Astrocyte (in vitro differentiated cells and primary cell): ENCODE results near the gene SFMBT2. TPM values are rescaled to one million over a fixed set of nuclear protein-coding genes. Genes with fewer than 3 reads are reported as not detected.

Experiments
- DNase-seq: peaks from one replicate; pipeline ENCODE4 v3.0.0-alpha.2; 2010; ENCODE audit warnings: low read depth
- FAIRE-seq: peaks from 2 replicates; lab custom pipeline; 2011; peaks lifted over from hg19 to GRCh38; lab: Jason Lieb, UNC
- H2AFZ ChIP-seq: 2 replicates; pipeline ENCODE4 v1.6.0; 2012; ENCODE audit warnings: low read depth, low read length, inconsistent platforms
- H3K27ac ChIP-seq: 2 replicates; pipeline ENCODE4 v1.5.1; 2011; ENCODE audit warnings: low read depth, low read length, inconsistent platforms
- H3K27me3 ChIP-seq: 2 replicates; pipeline ENCODE4 v1.6.0; 2011; ENCODE audit warnings: low read length, inconsistent platforms; ENCODE audit not compliant: insufficient read depth
- H3K36me3 ChIP-seq: 2 replicates; pipeline ENCODE4 v1.5.1; 2011; ENCODE audit warnings: low read length, inconsistent platforms; ENCODE audit not compliant: insufficient read depth
- H3K4me1 ChIP-seq: 2 replicates; pipeline ENCODE4 v1.5.1; 2011; ENCODE audit warnings: low read length, inconsistent platforms; ENCODE audit not compliant: insufficient read depth
- H3K4me2 ChIP-seq: 2 replicates; pipeline ENCODE4 v1.6.0; 2012; ENCODE audit warnings: low read length, inconsistent platforms
- H3K4me3 ChIP-seq: 2 replicates; pipeline ENCODE4 v1.5.1; 2011; ENCODE audit warnings: low read depth, mild to moderate bottlenecking, low read length, inconsistent platforms; ENCODE audit not compliant: insufficient read depth
- H3K79me2 ChIP-seq: 2 replicates; pipeline ENCODE4 v1.6.0; 2012; ENCODE audit warnings: mild to moderate bottlenecking, low read length, inconsistent platforms; ENCODE audit not compliant: insufficient read depth
- H3K9ac ChIP-seq: 2 replicates; pipeline ENCODE4 v1.6.0; 2012; ENCODE audit warnings: mild to moderate bottlenecking, low read length, inconsistent platforms
- H3K9me3 ChIP-seq: 2 replicates; pipeline ENCODE4 v1.5.1; 2012; ENCODE audit warnings: low read depth, mild to moderate bottlenecking, low read length, inconsistent platforms; ENCODE audit not compliant: insufficient read depth
- H4K20me1 ChIP-seq: 2 replicates; pipeline ENCODE4 v1.6.0; 2012; ENCODE audit warnings: low read length, inconsistent platforms; ENCODE audit not compliant: insufficient read depth
- H3K27ac Mint-ChIP-seq: one replicate; pipeline ENCODE4 v1.8.0; 2021; ENCODE audit warnings: mild to moderate bottlenecking, mixed read lengths; ENCODE audit not compliant: unreplicated experiment
- H3K27me3 Mint-ChIP-seq: one replicate; pipeline ENCODE4 v1.8.0; 2021; ENCODE audit warnings: low read depth, mixed read lengths; ENCODE audit not compliant: unreplicated experiment
- H3K36me3 Mint-ChIP-seq: one replicate; pipeline ENCODE4 v1.8.0; 2021; ENCODE audit warnings: low read depth, mixed read lengths; ENCODE audit not compliant: unreplicated experiment
- H3K4me1 Mint-ChIP-seq: one replicate; pipeline ENCODE4 v1.8.0; 2021; ENCODE audit warnings: low read depth, mixed read lengths; ENCODE audit not compliant: unreplicated experiment
- H3K4me3 Mint-ChIP-seq: one replicate; pipeline ENCODE4 v1.8.0; 2021; ENCODE audit warnings: mild to moderate bottlenecking, moderate library complexity, mixed read lengths; ENCODE audit not compliant: unreplicated experiment
- H3K9me3 Mint-ChIP-seq: one replicate; pipeline ENCODE4 v1.8.0; 2021; ENCODE audit warnings: mild to moderate bottlenecking, mixed read lengths; ENCODE audit not compliant: unreplicated experiment
- CTCF ChIP-seq: IDR thresholded peaks from 2 replicates; pipeline ENCODE4 v1.5.1; 2011; ENCODE audit warnings: low read depth, mild to moderate bottlenecking, inconsistent platforms, low read length, moderate library complexity; ENCODE audit not compliant: insufficient read depth
- EZH2 ChIP-seq: IDR thresholded peaks from 2 replicates; pipeline ENCODE4 v1.6.1; 2012; ENCODE audit warnings: mild to moderate bottlenecking, low read length, inconsistent platforms; ENCODE audit not compliant: insufficient read depth
- total RNA-seq: library from RNA; stranded (reverse); gene quantifications from 2 replicates; pipeline ENCODE4 v1.2.1, GENCODE V29; 2021

The SFMBT2 gene
- total RNA-seq, 1 donor from 2014 or later: 3.9 TPM

DNA sequence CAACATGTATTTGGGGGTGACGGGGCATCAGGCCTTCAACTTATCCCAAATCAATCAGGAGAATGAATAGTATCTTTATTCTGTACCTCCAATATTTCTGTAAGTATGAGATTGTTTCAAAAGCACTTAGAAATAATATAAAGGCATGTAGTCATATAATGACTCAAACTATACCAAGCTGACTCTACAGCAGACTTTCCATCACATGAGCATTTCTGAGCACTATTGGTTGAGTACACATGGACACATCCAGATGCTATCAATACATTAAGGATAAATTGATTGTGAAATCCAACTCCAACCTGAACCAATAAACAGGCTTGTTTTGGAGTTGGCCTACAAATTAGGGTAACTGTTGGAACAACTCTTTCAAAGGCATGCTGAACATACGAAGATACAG, 229.4 kb downstream of the SFMBT2 start:
- no peaks in the 10 kb centered on the region for H3K27me3 ChIP-seq
- H3K9me3 Mint-ChIP-seq: no peaks in the 10 kb centered on the region
- no peak overlapping the region for H3K27ac Mint-ChIP-seq
- H3K27me3 Mint-ChIP-seq: peaks cover 5% of the 10 kb centered on the region
- no peaks in the 10 kb centered on the region for H3K9me3 ChIP-seq
- H3K4me1 ChIP-seq: no peaks in the 10 kb centered on the region
- H3K4me3 ChIP-seq: no peak overlapping the region
- H3K36me3 Mint-ChIP-seq: peaks cover 2% of the 10 kb centered on the region
- no peak overlapping the region for H3K4me2 ChIP-seq
- no peak overlapping the region for H2AFZ ChIP-seq
- no peak overlapping the region for H3K4me3 Mint-ChIP-seq
- peaks cover 7% of the 10 kb centered on the region for H3K4me1 Mint-ChIP-seq
- no peak overlapping the region for H3K9ac ChIP-seq
- no peak for DNase-seq
- TF ChIP-seq EZH2: no peak
- no peak for TF ChIP-seq CTCF
- no peaks in the 10 kb centered on the region for H3K36me3 ChIP-seq
- no peak overlapping the region for H3K27ac ChIP-seq
- no peak for FAIRE-seq
- H3K79me2 ChIP-seq: no peaks in the 10 kb centered on the region
- no peaks in the 10 kb centered on the region for H4K20me1 ChIP-seq

- peaks cover 9% of the 10 kb centered on the region for H3K36me3 Mint-ChIP-seq
- DNase-seq (no peak), FAIRE-seq (no peak)
- H3K27ac Mint-ChIP-seq: no peak overlapping the region
- H3K4me3 Mint-ChIP-seq: no peak overlapping the region
- Histone ChIP-seq H3K9me3 (no peaks in the 10 kb centered on the region), H3K27me3 (no peaks in the 10 kb centered on the region), H3K36me3 (no peaks in the 10 kb centered on the region), H3K9ac (no peak overlapping the region), H4K20me1 (no peaks in the 10 kb centered on the region), H2AFZ (no peak overlapping the region), H3K4me2 (no peak overlapping the region), H3K79me2 (no peaks in the 10 kb centered on the region), H3K27ac (no peak overlapping the region), H3K4me3 (no peak overlapping the region), H3K4me1 (no peaks in the 10 kb centered on the region)
- H3K4me1 Mint-ChIP-seq: peaks cover 7% of the 10 kb centered on the region
- peaks cover 5% of the 10 kb centered on the region for H3K27me3 Mint-ChIP-seq
- TF ChIP-seq CTCF: no peak
- peaks cover 3% of the 10 kb centered on the region for H3K9me3 Mint-ChIP-seq
These were observed 231.3 kb downstream of the SFMBT2 start for GRCh38 chr10:7179536-7179935.

DNA sequence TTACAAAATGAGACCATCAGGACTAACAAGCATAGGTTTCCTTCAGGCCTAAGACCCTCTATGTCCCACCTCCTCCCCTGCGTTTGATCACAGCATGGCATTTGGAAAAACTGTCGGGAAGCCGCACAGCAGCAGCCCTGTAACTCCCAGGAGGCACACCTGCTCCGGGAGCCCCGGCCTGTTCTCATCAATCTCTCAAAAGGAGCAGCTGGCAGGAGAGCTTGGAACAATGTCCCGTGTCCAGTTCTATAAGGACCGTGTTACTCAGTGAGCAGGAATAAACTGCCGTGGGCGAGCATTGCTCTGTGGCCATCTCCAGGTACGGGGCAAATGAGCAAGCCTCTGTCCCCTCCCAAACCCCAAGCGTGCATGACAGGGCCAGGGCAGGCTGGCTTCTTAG, 236.9 kb downstream of the SFMBT2 start:
- Histone ChIP-seq H4K20me1 (no peaks in the 10 kb centered on the region), H3K4me3 (no peak overlapping the region), H3K4me2 (no peak overlapping the region), H3K4me1 (no peaks in the 10 kb centered on the region), H3K27me3 (no peaks in the 10 kb centered on the region), H3K9ac (no peak overlapping the region), H3K9me3 (no peaks in the 10 kb centered on the region), H2AFZ (no peak overlapping the region), H3K36me3 (no peaks in the 10 kb centered on the region), H3K27ac (no peak overlapping the region), H3K79me2 (no peaks in the 10 kb centered on the region)
- H3K27ac Mint-ChIP-seq: no peak overlapping the region
- peaks cover 3% of the 10 kb centered on the region for H3K9me3 Mint-ChIP-seq
- peaks cover 3% of the 10 kb centered on the region for H3K27me3 Mint-ChIP-seq
- H3K4me1 Mint-ChIP-seq: peaks cover 7% of the 10 kb centered on the region
- DNase-seq (no peak), FAIRE-seq (no peak)
- no peak for TF ChIP-seq CTCF
- TF ChIP-seq EZH2: no peak
- H3K4me3 Mint-ChIP-seq: no peak overlapping the region
- peaks cover 21% of the 10 kb centered on the region for H3K36me3 Mint-ChIP-seq
